NB4 (cell line): ENCODE results near the gene ENPEP.

ENCODE experiments used
- CTCF ChIP-seq: IDR thresholded peaks from one replicate; pipeline ENCODE4 v1.5.1; 2012; ENCODE audit warnings: low read depth, low read length
- MAX ChIP-seq: IDR thresholded peaks from 2 replicates; pipeline ENCODE4 v1.6.1; 2011; ENCODE audit warnings: low read depth, low read length
- MYC ChIP-seq: IDR thresholded peaks from 2 replicates; pipeline ENCODE4 v1.6.1; 2011; ENCODE audit warnings: low read depth, low read length
- POLR2A ChIP-seq: IDR thresholded peaks from 2 replicates; pipeline ENCODE4 v1.6.1; 2011; ENCODE audit warnings: mild to moderate bottlenecking; ENCODE audit not compliant: insufficient read length; ENCODE audit errors: extremely low read depth

- TF ChIP-seq CTCF (no peak), POLR2A (no peak), MAX (no peak), MYC (no peak)
Measured at GRCh38 chr4:110498420-110498819, 22.5 kb downstream of the ENPEP start.
